H9 (cell line): ENCODE data around the gene ARHGAP15. TPM values are rescaled to one million over a fixed set of nuclear protein-coding genes. Genes with fewer than 3 reads are reported as not detected.

Experiments used
- DNase-seq: peaks from one replicate; pipeline ENCODE4 v3.0.0-alpha.2; 2017
- H2AFZ ChIP-seq: one replicate; pipeline ENCODE4 v1.6.1; 2013; ENCODE audit warnings: mild to moderate bottlenecking, low read length, control low read depth, moderate library complexity
- H2AK5ac ChIP-seq: 2 replicates; pipeline ENCODE4 v1.6.1; 2013; ENCODE audit warnings: low read length, control low read depth, mixed read lengths; ENCODE audit not compliant: insufficient read length
- H2BK120ac ChIP-seq: one replicate; pipeline ENCODE4 v1.6.1; 2013; ENCODE audit warnings: low read depth, mild to moderate bottlenecking, low read length, control low read depth, inconsistent platforms; ENCODE audit not compliant: poor library complexity, severe bottlenecking
- H2BK12ac ChIP-seq: 2 replicates; pipeline ENCODE4 v1.6.1; 2013; ENCODE audit warnings: low read length, control low read depth, mixed read lengths, low read depth; ENCODE audit not compliant: insufficient read length
- H2BK15ac ChIP-seq: 2 replicates; pipeline ENCODE4 v1.6.1; 2013; ENCODE audit warnings: low read depth, low read length, control low read depth
- H2BK20ac ChIP-seq: one replicate; pipeline ENCODE4 v1.6.1; 2013; ENCODE audit warnings: low read depth, mild to moderate bottlenecking, low read length, control low read depth, inconsistent platforms; ENCODE audit not compliant: poor library complexity, severe bottlenecking
- H2BK5ac ChIP-seq: 2 replicates; pipeline ENCODE4 v1.6.1; 2013; ENCODE audit warnings: low read length, control low read depth, mixed read lengths; ENCODE audit not compliant: insufficient read length
- H3K14ac ChIP-seq: 2 replicates; pipeline ENCODE4 v1.6.1; 2013; ENCODE audit warnings: low read length, control low read depth; ENCODE audit not compliant: insufficient read depth
- H3K18ac ChIP-seq: 2 replicates; pipeline ENCODE4 v1.6.1; 2013; ENCODE audit warnings: low read depth, mild to moderate bottlenecking, mixed read lengths, low read length, control low read depth; ENCODE audit not compliant: insufficient read length
- H3K23ac ChIP-seq: 2 replicates; pipeline ENCODE4 v1.6.1; 2013; ENCODE audit warnings: low read length, control low read depth, mixed read lengths, low read depth; ENCODE audit not compliant: insufficient read length
- H3K23me2 ChIP-seq: 2 replicates; pipeline ENCODE4 v1.6.1; 2013; ENCODE audit warnings: low read depth, mild to moderate bottlenecking, mixed read lengths, low read length, control low read depth; ENCODE audit not compliant: insufficient read length, poor library complexity, severe bottlenecking
- H3K27ac ChIP-seq: 2 replicates; pipeline ENCODE4 v1.5.1; 2013; ENCODE audit warnings: low read length, control low read depth, mixed read lengths, low read depth; ENCODE audit not compliant: insufficient read length
- H3K27me3 ChIP-seq: 2 replicates; pipeline ENCODE4 v1.6.1; 2013; ENCODE audit warnings: low read length, control low read depth, inconsistent platforms; ENCODE audit not compliant: insufficient read depth
- H3K4ac ChIP-seq: 2 replicates; pipeline ENCODE4 v1.6.1; 2013; ENCODE audit warnings: low read depth, mild to moderate bottlenecking, control low read depth, inconsistent platforms, low read length, moderate library complexity
- H3K4me1 ChIP-seq: 2 replicates; pipeline ENCODE4 v1.6.1; 2013; ENCODE audit warnings: low read length, control low read depth, inconsistent platforms; ENCODE audit not compliant: insufficient read depth
- H3K4me2 ChIP-seq: 2 replicates; pipeline ENCODE4 v1.6.1; 2013; ENCODE audit warnings: low read length, control low read depth, mixed read lengths; ENCODE audit not compliant: insufficient read length, insufficient read depth
- H3K56ac ChIP-seq: 2 replicates; pipeline ENCODE4 v1.6.1; 2013; ENCODE audit warnings: low read depth, mild to moderate bottlenecking, mixed read lengths, low read length, control low read depth; ENCODE audit not compliant: insufficient read length
- H3K79me1 ChIP-seq: 2 replicates; pipeline ENCODE4 v1.6.1; 2013; ENCODE audit warnings: low read depth, mild to moderate bottlenecking, moderate library complexity, low read length, control low read depth, inconsistent platforms; ENCODE audit not compliant: insufficient read depth, poor library complexity, severe bottlenecking
- H3K79me2 ChIP-seq: 2 replicates; pipeline ENCODE4 v1.6.1; 2013; ENCODE audit warnings: low read length, control low read depth, inconsistent platforms; ENCODE audit not compliant: insufficient read depth
- H3K9ac ChIP-seq: 2 replicates; pipeline ENCODE4 v1.6.1; 2013; ENCODE audit warnings: low read length, control low read depth, mixed read lengths; ENCODE audit not compliant: insufficient read length; ENCODE audit errors: extremely low read depth
- H3K9me3 ChIP-seq: one replicate; pipeline ENCODE4 v1.6.1; 2013; ENCODE audit warnings: low read depth, low read length, inconsistent platforms; ENCODE audit not compliant: control insufficient read depth
- H3T11ph ChIP-seq: one replicate; pipeline ENCODE4 v1.6.1; 2013; ENCODE audit warnings: mild to moderate bottlenecking, low read length, control low read depth, inconsistent platforms
- H4K20me1 ChIP-seq: one replicate; pipeline ENCODE4 v1.6.1; 2013; ENCODE audit not compliant: control insufficient read depth, insufficient read length, insufficient read depth
- H4K5ac ChIP-seq: 2 replicates; pipeline ENCODE4 v1.6.1; 2013; ENCODE audit warnings: low read depth, mild to moderate bottlenecking, mixed read lengths, low read length, control low read depth; ENCODE audit not compliant: insufficient read length
- H4K8ac ChIP-seq: replicated peaks from 2 replicates; pipeline ENCODE4 v1.6.1; 2013; ENCODE audit warnings: low read length, control low read depth, mixed read lengths, low read depth; ENCODE audit not compliant: insufficient read length
- H4K91ac ChIP-seq: 2 replicates; pipeline ENCODE4 v1.6.1; 2013; ENCODE audit warnings: low read depth, mild to moderate bottlenecking, moderate library complexity, mixed read lengths, low read length, control low read depth; ENCODE audit not compliant: insufficient read length
- H3K27ac Mint-ChIP-seq, 3 experiments: 2 replicates in 2 of 3; 3 replicates in 1 of 3; pipeline ENCODE4 v1.8.0; 2020 to 2021; ENCODE audit warnings: mixed read lengths in 3 of 3, mild to moderate bottlenecking in 1 of 3, moderate library complexity in 1 of 3
- H3K27me3 Mint-ChIP-seq: 2 replicates; pipeline ENCODE4 v1.8.0; 2021; ENCODE audit warnings: low read depth, mild to moderate bottlenecking, moderate library complexity, mixed read lengths
- H3K36me3 Mint-ChIP-seq, 3 experiments: 2 replicates in 2 of 3; 3 replicates in 1 of 3; pipeline ENCODE4 v1.8.0; 2020 to 2021; ENCODE audit warnings: low read depth in 3 of 3, mixed read lengths in 3 of 3; ENCODE audit not compliant: insufficient read depth in 1 of 3
- H3K4me1 Mint-ChIP-seq, 2 experiments: 2 replicates each; pipeline ENCODE4 v1.8.0; 2020; ENCODE audit warnings: mixed read lengths in 2 of 2
- H3K4me3 Mint-ChIP-seq, 2 experiments: 2 replicates in 1 of 2; 3 replicates in 1 of 2; pipeline ENCODE4 v1.8.0; 2020 to 2021; ENCODE audit warnings: mild to moderate bottlenecking in 2 of 2, mixed read lengths in 2 of 2, moderate library complexity in 1 of 2
- H3K9me3 Mint-ChIP-seq, 2 experiments: 2 replicates in 1 of 2; 3 replicates in 1 of 2; pipeline ENCODE4 v1.8.0; 2020; ENCODE audit warnings: mild to moderate bottlenecking in 2 of 2, mixed read lengths in 2 of 2, moderate library complexity in 1 of 2
- WGBS: extraction: QIAGEN DNeasy Blood & Tissue Kit; methylation state at CpG from one replicate; pipeline ENCODE4 v1.1.7; 2013; ENCODE audit warnings: missing lambda C conversion rate, low lambda C conversion rate, mixed read lengths; ENCODE audit not compliant: insufficient read length; ENCODE audit errors: extremely low coverage; 5-methylcytosine and 5-hydroxymethylcytosine counted together
- total RNA-seq: library from RNA; stranded (reverse); gene quantifications from 2 replicates; pipeline ENCODE4 v1.2.1, GENCODE V29; 2021
- TF ChIP-seq, protein P1 (sequence below): fragments of 200-600 bp; sonication (generic); conservative IDR thresholded peaks from 3 replicates; pipeline ENCODE4 v1.8.0; 2021; ENCODE audit warnings: antibody characterized with exemption, mild to moderate bottlenecking

The ARHGAP15 gene
- total RNA-seq, 1 experiment from 2014 or later = not detected

DNA sequence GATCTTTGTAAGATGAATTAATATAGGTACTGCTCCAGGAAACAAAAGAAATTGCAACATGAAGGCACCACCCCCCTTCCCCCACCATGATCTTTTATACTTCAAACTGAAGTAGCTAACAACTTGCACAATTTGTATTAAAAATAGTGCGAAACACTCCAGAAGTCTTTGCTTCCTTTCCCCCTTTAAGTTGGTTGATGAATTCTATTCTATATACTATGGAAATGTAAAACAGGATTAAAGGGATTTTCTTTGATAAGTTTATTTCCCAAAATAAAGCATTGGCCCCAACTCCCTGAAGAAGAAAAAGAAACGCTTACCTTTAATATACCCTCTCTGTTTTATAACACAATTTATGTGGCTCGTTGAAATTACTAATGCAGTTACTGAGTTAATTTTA lies 227.1 kb downstream of the ARHGAP15 start:
- H3K9me3 Mint-ChIP-seq = no peaks in the 10 kb centered on the region

More for the DNA sequence above, 227.1 kb downstream of the ARHGAP15 start:
- no peak overlapping the region for H3K14ac ChIP-seq
- no peak overlapping the region for H4K8ac ChIP-seq
- H3K27ac ChIP-seq = no peak overlapping the region
- no peaks in the 10 kb centered on the region for H3K79me2 ChIP-seq
- no peak overlapping the region for H3K18ac ChIP-seq
- no peak overlapping the region for H3K4ac ChIP-seq
- H3K36me3 Mint-ChIP-seq = no peaks in the 10 kb centered on the region
- H3K4me1 ChIP-seq = no peaks in the 10 kb centered on the region
- H3K27ac Mint-ChIP-seq = no peak overlapping the region
- H4K5ac ChIP-seq = no peak overlapping the region
- no peak overlapping the region for H3K9ac ChIP-seq
- H2AFZ ChIP-seq = no peak overlapping the region
- DNase-seq = no peak
- H2BK5ac ChIP-seq = no peak overlapping the region
- H2BK20ac ChIP-seq = no peak overlapping the region
- no peaks in the 10 kb centered on the region for H3K27me3 ChIP-seq
- no peak overlapping the region for H2BK15ac ChIP-seq
- peaks cover 9 to 14% of the 10 kb centered on the region in 2 experiments for H3K4me1 Mint-ChIP-seq
- no peak overlapping the region for H2BK12ac ChIP-seq
- no peak overlapping the region for H3K56ac ChIP-seq
- no peak overlapping the region for H3T11ph ChIP-seq
- TF ChIP-seq, protein P1, sequence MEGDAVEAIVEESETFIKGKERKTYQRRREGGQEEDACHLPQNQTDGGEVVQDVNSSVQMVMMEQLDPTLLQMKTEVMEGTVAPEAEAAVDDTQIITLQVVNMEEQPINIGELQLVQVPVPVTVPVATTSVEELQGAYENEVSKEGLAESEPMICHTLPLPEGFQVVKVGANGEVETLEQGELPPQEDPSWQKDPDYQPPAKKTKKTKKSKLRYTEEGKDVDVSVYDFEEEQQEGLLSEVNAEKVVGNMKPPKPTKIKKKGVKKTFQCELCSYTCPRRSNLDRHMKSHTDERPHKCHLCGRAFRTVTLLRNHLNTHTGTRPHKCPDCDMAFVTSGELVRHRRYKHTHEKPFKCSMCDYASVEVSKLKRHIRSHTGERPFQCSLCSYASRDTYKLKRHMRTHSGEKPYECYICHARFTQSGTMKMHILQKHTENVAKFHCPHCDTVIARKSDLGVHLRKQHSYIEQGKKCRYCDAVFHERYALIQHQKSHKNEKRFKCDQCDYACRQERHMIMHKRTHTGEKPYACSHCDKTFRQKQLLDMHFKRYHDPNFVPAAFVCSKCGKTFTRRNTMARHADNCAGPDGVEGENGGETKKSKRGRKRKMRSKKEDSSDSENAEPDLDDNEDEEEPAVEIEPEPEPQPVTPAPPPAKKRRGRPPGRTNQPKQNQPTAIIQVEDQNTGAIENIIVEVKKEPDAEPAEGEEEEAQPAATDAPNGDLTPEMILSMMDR = no peak
- H3K9me3 ChIP-seq = no peaks in the 10 kb centered on the region
- no peak overlapping the region for H2AK5ac ChIP-seq
- no peaks in the 10 kb centered on the region for H4K20me1 ChIP-seq
- H3K23me2 ChIP-seq = no peaks in the 10 kb centered on the region
- no peak overlapping the region for H3K23ac ChIP-seq
- H3K79me1 ChIP-seq = no peaks in the 10 kb centered on the region
- no peak overlapping the region for H4K91ac ChIP-seq
- WGBS = no CpG with 5 or more reads among the region's 3 CpGs
- H3K4me3 Mint-ChIP-seq = no peak overlapping the region
- no peaks in the 10 kb centered on the region for H3K27me3 Mint-ChIP-seq
- no peak overlapping the region for H2BK120ac ChIP-seq
- H3K4me2 ChIP-seq = no peak overlapping the region
